Activated CD4-positive, alpha-beta memory T cell treated with anti-CD3 and anti-CD28 coated beads, Interleukin-2, amount 10 ng/mL, durations not matched to agents 7 days and 5 days (primary cell): ENCODE measurements around the gene SCAF4. TPM values are rescaled to one million over a fixed set of nuclear protein-coding genes. Genes with fewer than 3 reads are reported as not detected.

Experiments used
- CTCF ChIA-PET: fragments of 350-600 bp; sonication (Branson Sonifier 250); formaldehyde crosslinking; loops from one replicate; lab custom pipeline; 2021; ENCODE audit warnings: antibody characterized with exemption, inconsistent platforms; lab: Charles Lee
- POLR2A ChIA-PET: fragments of 350-600 bp; sonication (Branson Sonifier 250); formaldehyde crosslinking; loops from one replicate; lab custom pipeline; 2021; ENCODE audit warnings: antibody characterized with exemption; lab: Charles Lee
- DNase-seq: peaks from one replicate; pipeline ENCODE4 v3.0.0-alpha.2; 2020
- H3K27ac Mint-ChIP-seq: one replicate; pipeline ENCODE4 v1.8.0; 2021; ENCODE audit warnings: mild to moderate bottlenecking, mixed read lengths
- H3K27me3 Mint-ChIP-seq: one replicate; pipeline ENCODE4 v1.8.0; 2021; ENCODE audit warnings: mixed read lengths
- H3K36me3 Mint-ChIP-seq: one replicate; pipeline ENCODE4 v1.8.0; 2021; ENCODE audit warnings: low read depth, mixed read lengths
- H3K4me1 Mint-ChIP-seq: one replicate; pipeline ENCODE4 v1.8.0; 2021; ENCODE audit warnings: mixed read lengths
- H3K4me3 Mint-ChIP-seq: one replicate; pipeline ENCODE4 v1.8.0; 2021; ENCODE audit warnings: mild to moderate bottlenecking, mixed read lengths
- H3K9me3 Mint-ChIP-seq: one replicate; pipeline ENCODE4 v1.8.0; 2021; ENCODE audit warnings: mixed read lengths
- total RNA-seq, 2 experiments: library from RNA; stranded (reverse); gene quantifications; one replicate each; pipeline ENCODE4 v1.2.3, GENCODE V29; 2021

The SCAF4 gene
- total RNA-seq, 2 experiments from 2014 or later = 49.0 to 49.3 TPM

DNA sequence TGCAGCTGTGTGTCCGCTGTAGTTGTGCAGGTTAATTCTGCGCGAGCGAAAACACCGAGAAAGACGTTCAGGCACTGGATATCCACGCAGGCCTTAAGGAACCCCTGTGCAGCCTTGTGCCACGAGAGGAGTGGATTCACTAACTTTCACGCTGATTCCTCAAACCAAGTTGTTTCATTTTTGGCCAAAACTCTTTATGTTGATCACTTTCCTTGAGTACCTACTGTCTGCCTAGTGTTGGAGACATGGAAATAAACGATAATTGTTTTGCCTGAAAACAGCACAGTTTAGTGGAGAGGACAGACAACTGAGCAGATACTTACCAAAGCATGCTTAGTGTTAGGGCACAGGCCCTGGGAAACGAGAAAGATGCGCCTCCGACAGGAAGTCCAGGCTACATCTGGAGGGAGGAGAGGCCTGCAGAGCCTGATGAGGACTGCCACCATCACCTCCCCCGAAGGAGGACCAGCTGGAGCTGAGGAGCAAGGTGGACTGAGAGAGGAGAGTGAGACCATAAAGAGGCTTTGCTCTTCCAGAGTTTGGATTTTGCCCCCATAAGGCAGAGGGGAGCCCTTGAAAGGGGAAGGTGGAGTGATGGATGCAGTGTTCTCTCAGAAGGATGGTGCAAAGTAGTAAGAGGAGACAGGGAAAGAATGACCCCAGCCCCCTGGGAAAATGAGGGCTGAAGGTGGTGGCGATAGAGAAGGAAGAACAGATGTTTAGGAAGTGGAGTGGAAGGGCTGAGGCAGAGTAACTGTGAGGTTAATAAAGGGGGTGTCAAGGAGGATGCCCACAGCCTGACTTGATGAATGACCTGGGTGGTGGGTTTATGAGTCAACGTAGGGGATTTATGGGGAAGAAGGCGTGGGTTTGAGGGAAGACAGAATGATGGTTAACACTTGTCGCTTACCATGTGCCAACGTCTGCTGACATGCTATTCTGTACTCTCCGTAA is 956 bp upstream of the SCAF4 start:
- ChIA-PET CTCF (no interaction called here), POLR2A (interaction anchor here (0.6 to 1.1 kb wide), 4 partner anchors 71 to 1042 kb away, joined by 3 to 5 read pairs (median 4); no protein-coding TSS in a partner anchor)
- Mint-ChIP-seq H3K4me3 (no peak overlapping the region), H3K9me3 (no peaks in the 10 kb centered on the region), H3K4me1 (no peaks in the 10 kb centered on the region), H3K27ac (no peak overlapping the region), H3K36me3 (no peaks in the 10 kb centered on the region), H3K27me3 (peaks cover 4% of the 10 kb centered on the region)
- DNase-seq = peak; percentile 33

DNA sequence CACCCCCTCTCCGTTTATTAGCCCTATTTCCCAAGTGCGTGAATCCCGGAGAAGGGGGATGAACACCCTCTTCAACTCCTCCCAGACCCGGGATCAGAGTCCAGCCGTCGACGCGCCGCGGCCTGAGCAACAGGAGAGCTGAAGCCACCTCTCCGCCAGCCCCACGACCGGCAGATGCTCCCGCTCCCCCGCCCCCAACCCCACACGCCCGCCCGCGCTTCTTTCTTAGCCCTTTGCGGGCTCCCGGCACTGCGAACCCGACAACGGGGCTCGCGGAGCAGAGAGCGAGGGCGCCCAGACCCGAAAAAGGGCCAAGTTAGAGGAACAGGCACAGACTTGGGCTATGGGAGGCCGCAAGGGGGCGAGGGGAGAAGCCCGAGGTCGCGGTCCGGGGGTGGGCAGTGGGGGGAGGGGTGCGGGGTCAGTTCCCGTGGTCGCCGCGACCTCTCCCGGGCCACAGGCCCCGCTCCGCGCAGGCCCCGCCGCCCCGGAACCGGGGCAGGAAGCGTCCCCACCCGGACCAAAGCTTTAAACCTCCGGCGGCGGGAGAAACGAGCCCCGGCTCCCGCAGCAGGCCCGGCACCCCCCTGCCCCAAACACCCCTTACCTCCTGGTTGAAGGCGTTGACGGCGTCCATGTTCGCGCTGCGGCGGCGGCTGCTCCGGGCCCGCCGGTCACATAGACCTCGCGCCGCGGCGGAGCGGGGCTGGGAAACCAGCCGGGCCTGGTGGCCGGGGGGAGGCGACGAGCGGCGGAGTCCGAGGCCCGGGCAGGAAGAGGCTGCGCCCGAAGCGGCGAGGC is 662 bp downstream of the SCAF4 start:
- Mint-ChIP-seq H3K4me1 (peaks cover 8% of the 10 kb centered on the region), H3K36me3 (peaks cover 5% of the 10 kb centered on the region), H3K27me3 (peaks cover 4% of the 10 kb centered on the region), H3K27ac (peak overlapping the region; percentile 74), H3K4me3 (peak overlapping the region; percentile 83), H3K9me3 (no peaks in the 10 kb centered on the region)
- ChIA-PET CTCF (no interaction called here), POLR2A (interaction anchor here (0.6 to 1.4 kb wide), 6 partner anchors 10 to 536 kb away, joined by 3 to 5 read pairs (median 4); no protein-coding TSS in a partner anchor)
- DNase-seq = peak; percentile 60

DNA sequence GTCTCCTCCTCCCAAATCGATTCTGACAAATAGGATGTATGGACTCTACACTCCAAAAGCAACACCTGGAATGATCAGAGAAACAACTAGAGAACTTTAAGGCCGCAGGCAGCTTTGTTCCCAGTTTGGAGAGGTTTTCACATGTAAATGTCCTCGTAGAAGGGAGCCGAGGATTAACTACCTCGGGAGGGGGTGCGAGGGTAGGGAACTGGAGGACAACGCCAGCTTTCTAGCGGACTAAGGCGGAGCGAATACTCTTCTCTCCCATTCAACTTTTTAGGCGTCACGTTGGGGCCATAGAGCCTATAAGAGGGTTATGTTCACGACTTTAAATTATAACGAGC is 1.2 kb downstream of the SCAF4 start:
- Mint-ChIP-seq H3K36me3 (peaks cover 5% of the 10 kb centered on the region), H3K27me3 (peaks cover 2% of the 10 kb centered on the region), H3K4me1 (peaks cover 8% of the 10 kb centered on the region), H3K27ac (peak overlapping the region; percentile 74), H3K4me3 (peak overlapping the region; percentile 83), H3K9me3 (no peaks in the 10 kb centered on the region)
- ChIA-PET POLR2A (interaction anchor here (0.8 to 1.4 kb wide), 3 partner anchors 62 to 173 kb away, joined by 4 to 5 read pairs (median 4); no protein-coding TSS in a partner anchor), CTCF (no interaction called here)
- no peak for DNase-seq

DNA sequence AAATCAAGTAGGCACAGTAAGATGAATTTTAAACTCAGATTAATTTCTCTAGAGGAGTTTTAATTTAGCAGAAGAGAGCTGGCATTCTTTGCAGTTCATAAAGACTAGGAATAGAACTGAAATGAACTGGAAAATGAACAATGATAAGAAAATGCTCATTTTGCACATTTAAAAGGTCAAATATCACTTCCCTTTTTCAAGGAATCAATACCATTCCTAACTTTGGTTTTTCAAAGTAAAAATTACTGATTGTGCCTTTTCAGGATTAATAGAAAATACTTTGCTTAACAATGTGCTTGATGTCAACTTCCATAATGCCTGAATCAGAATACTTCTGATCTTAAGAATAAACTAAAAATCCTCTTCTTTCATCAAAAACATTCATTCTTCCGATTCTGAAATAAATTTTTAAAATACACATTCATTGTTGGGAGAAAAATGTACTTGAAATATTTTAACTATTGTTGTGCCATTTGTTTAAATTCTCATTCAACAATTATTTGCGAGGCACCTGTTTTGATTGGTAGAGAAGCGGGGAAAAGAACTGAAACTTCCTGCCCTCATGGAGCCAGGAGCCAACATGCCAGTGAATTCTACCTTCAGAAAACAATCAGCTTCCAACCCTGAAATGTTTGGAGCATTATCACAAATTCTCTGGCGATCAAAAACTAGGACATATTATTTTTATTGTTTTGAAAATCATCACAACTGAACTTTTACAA is 2.1 kb downstream of the SCAF4 start:
- Mint-ChIP-seq H3K4me1 (peaks cover 16% of the 10 kb centered on the region), H3K27me3 (no peaks in the 10 kb centered on the region), H3K27ac (no peak overlapping the region), H3K36me3 (peaks cover 12% of the 10 kb centered on the region), H3K9me3 (no peaks in the 10 kb centered on the region), H3K4me3 (peak overlapping the region; percentile 83)
- DNase-seq = no peak
- POLR2A ChIA-PET = interaction anchor here (1.4 kb wide), 1 partner anchor 61 kb away, joined by 5 read pairs; no protein-coding TSS in a partner anchor
- CTCF ChIA-PET = interaction anchor here (0.6 kb wide), 1 partner anchor 59 kb away, joined by 3 read pairs; no protein-coding TSS in a partner anchor

DNA sequence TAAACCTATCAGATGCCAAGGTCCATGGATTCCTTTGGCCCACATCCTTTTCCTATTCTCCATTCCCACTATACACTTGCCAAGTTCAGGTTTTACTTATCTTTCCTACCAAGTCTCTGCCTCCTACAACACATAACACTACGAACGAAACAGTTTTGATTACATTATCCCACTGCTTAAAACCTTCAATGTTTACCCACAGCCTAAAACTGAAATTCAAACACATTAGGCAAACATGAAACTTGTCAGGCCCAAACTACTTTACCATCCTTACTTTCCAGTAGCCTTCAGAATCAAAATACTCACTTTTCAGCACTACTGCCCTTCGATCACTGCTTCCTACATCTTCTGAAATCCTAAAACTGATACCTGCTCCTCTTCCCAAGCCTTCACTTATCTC is 3.0 kb downstream of the SCAF4 start:
- Mint-ChIP-seq H3K4me1 (peaks cover 20% of the 10 kb centered on the region), H3K4me3 (no peak overlapping the region), H3K9me3 (no peaks in the 10 kb centered on the region), H3K27ac (no peak overlapping the region), H3K27me3 (no peaks in the 10 kb centered on the region), H3K36me3 (peaks cover 14% of the 10 kb centered on the region)
- DNase-seq = no peak
- ChIA-PET CTCF (no interaction called here), POLR2A (no interaction called here)

DNA sequence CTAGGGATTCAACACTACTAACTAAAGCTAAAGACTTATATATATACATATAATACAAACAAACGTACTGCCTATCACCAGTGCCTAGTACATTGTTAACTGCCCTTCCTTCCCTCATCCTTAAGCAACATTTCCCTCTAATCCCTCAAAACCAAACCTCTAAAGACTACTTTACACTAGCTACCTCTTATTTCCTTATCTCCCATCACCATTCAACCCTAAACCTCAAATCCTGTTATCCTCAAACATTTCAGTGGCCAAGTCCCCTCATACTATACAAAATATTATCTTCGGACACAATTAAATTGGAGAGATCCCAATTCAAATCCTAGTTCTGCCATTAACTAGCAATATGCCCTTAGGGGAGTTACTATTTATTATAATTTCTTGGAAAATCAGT is 3.7 kb downstream of the SCAF4 start:
- CTCF ChIA-PET = no interaction called here
- Mint-ChIP-seq H3K27me3 (no peaks in the 10 kb centered on the region), H3K4me1 (peaks cover 24% of the 10 kb centered on the region), H3K27ac (no peak overlapping the region), H3K4me3 (no peak overlapping the region), H3K36me3 (peaks cover 18% of the 10 kb centered on the region), H3K9me3 (no peaks in the 10 kb centered on the region)
- DNase-seq = no peak
- POLR2A ChIA-PET = no interaction called here

DNA sequence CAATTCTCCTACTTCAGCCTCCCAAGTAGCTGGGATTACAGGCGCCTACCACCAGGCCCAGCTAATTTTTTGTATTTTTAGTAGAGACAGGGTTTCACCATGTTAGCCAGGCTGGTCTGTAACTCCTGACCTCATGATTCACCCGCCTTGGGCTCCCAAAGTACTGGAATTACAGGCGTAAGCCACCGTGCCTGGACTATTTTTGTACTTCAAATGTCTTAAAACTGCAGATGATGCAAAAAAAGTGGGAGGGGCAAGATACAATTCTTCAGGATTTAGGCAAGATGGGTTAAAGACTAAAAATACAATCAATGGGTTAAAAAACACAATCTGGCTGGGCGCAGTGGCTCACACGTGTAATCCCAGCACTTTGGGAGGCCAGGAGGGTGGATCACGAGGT is 4.7 kb downstream of the SCAF4 start:
- CTCF ChIA-PET = no interaction called here
- Mint-ChIP-seq H3K27ac (no peak overlapping the region), H3K36me3 (peaks cover 18% of the 10 kb centered on the region), H3K4me1 (peaks cover 24% of the 10 kb centered on the region), H3K9me3 (no peaks in the 10 kb centered on the region), H3K4me3 (no peak overlapping the region), H3K27me3 (no peaks in the 10 kb centered on the region)
- DNase-seq = no peak
- POLR2A ChIA-PET = interaction anchor here (0.8 to 1.1 kb wide), 2 partner anchors 9 to 41 kb away, joined by 3 read pairs; no protein-coding TSS in a partner anchor

DNA sequence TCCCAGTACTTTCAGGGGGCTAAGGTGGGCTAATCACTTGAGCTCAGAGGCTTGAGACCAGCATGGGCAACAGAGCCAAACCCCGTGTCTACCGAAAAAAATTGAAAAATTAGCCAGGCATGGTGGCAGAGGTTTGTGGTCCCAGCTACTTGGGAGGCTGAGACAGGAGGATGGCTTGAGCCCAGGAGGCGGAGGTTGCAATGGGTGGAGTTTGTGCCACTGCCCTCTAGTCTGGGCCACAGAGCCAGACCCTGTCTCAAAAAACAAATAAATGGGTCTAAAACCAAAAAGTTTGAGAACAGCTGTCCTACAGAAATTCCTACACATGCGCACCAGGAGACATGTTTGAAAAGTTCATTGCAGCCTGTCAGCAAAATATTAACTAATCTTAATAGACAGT is 5.5 kb downstream of the SCAF4 start:
- peaks cover 25% of the 10 kb centered on the region for H3K4me1 Mint-ChIP-seq
- peaks cover 18% of the 10 kb centered on the region for H3K36me3 Mint-ChIP-seq
- no peak overlapping the region for H3K4me3 Mint-ChIP-seq
- H3K27ac Mint-ChIP-seq = no peak overlapping the region
- no peaks in the 10 kb centered on the region for H3K9me3 Mint-ChIP-seq
- ChIA-PET POLR2A (interaction anchor here (0.8 to 1.1 kb wide), 2 partner anchors 8 to 40 kb away, joined by 3 read pairs; no protein-coding TSS in a partner anchor), CTCF (no interaction called here)
- DNase-seq = no peak
- H3K27me3 Mint-ChIP-seq = no peaks in the 10 kb centered on the region

DNA sequence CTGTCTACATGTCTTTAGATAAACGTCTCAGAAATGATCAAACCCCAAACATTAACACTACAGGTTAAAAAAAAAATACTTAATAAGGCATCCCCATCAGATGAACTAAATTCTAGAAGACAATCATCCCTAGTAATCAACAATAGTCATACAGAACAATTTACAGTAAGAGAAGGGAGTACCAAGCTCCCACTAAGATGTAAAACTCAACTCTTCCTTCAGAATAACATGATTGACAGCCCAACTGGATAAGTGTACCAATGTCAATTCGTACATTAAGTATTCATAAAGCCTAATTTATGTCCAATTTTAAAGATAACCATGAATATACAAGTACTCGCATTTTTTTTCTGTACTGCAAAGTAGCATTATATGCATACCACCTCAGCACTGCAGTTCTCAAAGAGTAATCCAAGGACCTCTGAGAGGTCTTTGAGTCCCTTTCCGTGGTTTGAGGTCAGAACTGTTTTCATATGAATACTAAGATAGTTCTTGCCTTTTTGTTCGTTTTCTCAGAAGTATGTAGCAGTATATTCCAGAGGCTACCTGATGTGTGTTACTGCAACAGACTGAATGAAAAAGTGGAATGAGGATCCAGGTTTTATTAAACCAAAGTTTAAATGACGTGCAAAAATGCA is 6.6 kb downstream of the SCAF4 start:
- Mint-ChIP-seq H3K4me3 (peak overlapping the region; percentile 1), H3K4me1 (peaks cover 32% of the 10 kb centered on the region), H3K27me3 (no peaks in the 10 kb centered on the region), H3K36me3 (peaks cover 18% of the 10 kb centered on the region), H3K9me3 (no peaks in the 10 kb centered on the region), H3K27ac (no peak overlapping the region)
- POLR2A ChIA-PET = no interaction called here
- CTCF ChIA-PET = no interaction called here
- DNase-seq = no peak

DNA sequence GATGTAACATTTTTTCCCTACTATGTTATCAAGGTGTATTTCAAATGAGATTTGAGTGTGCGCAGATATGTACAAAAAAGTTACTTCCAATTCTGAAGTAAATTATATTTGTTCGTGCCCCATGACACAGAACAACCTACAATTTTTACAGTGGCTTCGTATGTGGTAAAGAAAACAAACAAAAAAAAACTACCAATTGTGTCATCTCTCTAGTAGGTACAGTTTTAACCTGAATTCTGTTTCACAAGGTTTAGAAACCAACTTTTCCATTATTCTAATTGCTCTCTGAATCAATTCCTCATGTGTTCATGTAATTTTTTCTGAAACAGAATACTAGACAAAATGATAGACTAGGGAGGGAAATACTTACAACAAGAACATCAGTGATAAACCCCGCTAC is 7.4 kb downstream of the SCAF4 start:
- peaks cover 36% of the 10 kb centered on the region for H3K4me1 Mint-ChIP-seq
- POLR2A ChIA-PET = no interaction called here
- CTCF ChIA-PET = interaction anchor here (0.9 to 1.3 kb wide), 2 partner anchors 10 to 63 kb away, joined by 3 read pairs; no protein-coding TSS in a partner anchor
- no peak overlapping the region for H3K4me3 Mint-ChIP-seq
- H3K27me3 Mint-ChIP-seq = no peaks in the 10 kb centered on the region
- H3K36me3 Mint-ChIP-seq = peaks cover 22% of the 10 kb centered on the region
- H3K9me3 Mint-ChIP-seq = no peaks in the 10 kb centered on the region
- no peak for DNase-seq
- H3K27ac Mint-ChIP-seq = no peak overlapping the region

DNA sequence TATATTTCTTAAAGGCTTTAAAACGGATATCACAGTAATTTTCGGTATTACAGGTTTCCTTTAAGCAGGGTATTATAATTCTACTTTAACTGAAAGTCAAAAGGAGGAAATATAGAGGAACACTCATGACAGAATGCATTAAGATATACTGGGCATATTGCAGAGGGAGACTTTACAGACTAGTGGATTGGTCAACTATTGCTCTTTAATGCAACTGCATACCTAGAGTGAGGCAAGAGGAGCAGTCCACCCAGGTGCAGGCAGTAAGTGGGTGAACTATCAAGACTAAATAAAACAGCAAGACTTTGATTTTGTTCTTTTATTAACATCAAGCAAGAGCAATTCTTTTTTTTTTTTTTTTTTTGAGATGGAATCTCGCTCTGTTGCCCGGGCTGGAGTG is 10.5 kb downstream of the SCAF4 start:
- DNase-seq = no peak
- POLR2A ChIA-PET = interaction anchor here (1.0 kb wide), 1 partner anchor 10 kb away, joined by 3 read pairs; the partner anchor contains the start of gene SCAF4
- Mint-ChIP-seq H3K9me3 (no peaks in the 10 kb centered on the region), H3K4me3 (no peak overlapping the region), H3K4me1 (peaks cover 33% of the 10 kb centered on the region), H3K27ac (no peak overlapping the region), H3K36me3 (peaks cover 17% of the 10 kb centered on the region), H3K27me3 (no peaks in the 10 kb centered on the region)
- CTCF ChIA-PET = no interaction called here

DNA sequence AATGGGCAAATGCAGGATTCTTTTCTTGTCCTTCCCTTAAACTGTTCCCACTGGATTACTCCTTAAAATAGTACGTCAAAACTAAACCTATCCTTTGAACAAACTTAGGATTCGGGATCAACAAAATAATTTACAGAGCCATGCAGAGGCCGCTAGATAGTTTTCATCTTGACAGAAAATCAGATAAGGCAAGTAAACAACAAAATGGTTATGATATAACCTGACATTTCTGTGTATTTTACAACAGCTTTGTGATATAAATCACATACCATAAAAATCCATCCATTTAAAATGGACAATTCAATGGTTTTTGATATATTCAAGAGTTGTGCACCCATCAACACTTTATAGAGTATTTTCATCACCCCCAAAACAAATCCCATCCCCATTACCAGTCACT is 11.2 kb downstream of the SCAF4 start:
- ChIA-PET CTCF (no interaction called here), POLR2A (interaction anchor here (1.0 kb wide), 1 partner anchor 11 kb away, joined by 3 read pairs; the partner anchor contains the start of gene SCAF4)
- Mint-ChIP-seq H3K4me1 (peaks cover 35% of the 10 kb centered on the region), H3K27ac (no peak overlapping the region), H3K9me3 (no peaks in the 10 kb centered on the region), H3K36me3 (peaks cover 17% of the 10 kb centered on the region), H3K27me3 (no peaks in the 10 kb centered on the region), H3K4me3 (no peak overlapping the region)
- DNase-seq = no peak
